ENCODE data around the gene MAPK6. TPM values are rescaled to one million over a fixed set of nuclear protein-coding genes. Genes with fewer than 3 reads are reported as not detected.
A peak's percentile ranks its signal among the peaks of the same experiment; 100 is the strongest.

MAPK6 gene
- total and polyA plus RNA-seq, 9 of the 15 experiments (the other 6 are each of a cell fraction or from before 2014, with no cell fraction given): 28.5 to 97.1 (median 74.0) TPM

DNA sequence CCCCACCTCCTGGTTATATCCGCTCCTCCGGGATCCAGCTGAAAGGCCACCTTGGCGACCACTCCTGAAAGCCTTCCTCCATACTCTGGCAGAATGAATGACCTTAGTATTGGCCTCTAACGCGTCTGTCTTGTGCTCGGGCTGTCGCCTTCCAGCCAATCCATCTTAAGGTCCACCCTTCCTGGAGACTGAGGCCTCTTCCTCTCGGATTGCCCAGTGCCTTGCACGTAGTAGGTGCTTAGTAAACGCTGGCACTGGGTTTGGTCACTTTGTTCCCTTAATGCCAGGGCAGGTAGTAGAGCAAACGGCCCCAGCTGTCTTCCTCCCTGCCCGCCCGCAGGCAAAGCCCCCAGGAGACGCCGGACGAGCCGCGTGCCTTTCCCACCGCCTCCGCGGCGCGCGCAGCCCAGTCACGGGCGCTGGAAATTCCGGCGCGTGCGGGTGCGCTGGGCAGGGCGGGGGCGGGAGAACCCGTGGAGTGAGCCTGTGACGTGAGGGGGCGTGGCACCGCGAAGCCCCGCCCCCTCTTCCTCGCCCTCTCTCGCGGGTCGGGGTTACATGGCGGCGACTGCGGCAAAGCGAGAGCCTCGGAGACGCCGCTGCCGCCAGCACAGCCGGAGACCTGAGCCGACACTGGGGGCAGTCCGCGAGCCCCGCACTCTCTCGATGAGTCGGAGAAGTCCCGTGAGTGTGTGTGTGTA, at the start of gene MAPK6 (continued):
- TF ChIP-seq ZBTB2 (IDR thresholded peaks at IDR 0.05): no peak
- TF ChIP-seq SRSF9 (IDR thresholded peaks at IDR 0.05; ENCODE audit: borderline replicate concordance, low read depth, low read length): no peak
- TF ChIP-seq ZNF449 (CRISPR knock-in tag; IDR thresholded peaks at IDR 0.05): no peak
- TF ChIP-seq STAT5B (CRISPR knock-in tag; IDR thresholded peaks at IDR 0.05): no peak
- no peak for TF ChIP-seq ZNF707 (CRISPR knock-in tag; conservative IDR thresholded peaks at IDR 0.05)
- TF ChIP-seq ZNF146 (CRISPR knock-in tag; IDR thresholded peaks at IDR 0.05; ENCODE audit: unreplicated experiment): no peak
- TF ChIP-seq, protein P1, sequence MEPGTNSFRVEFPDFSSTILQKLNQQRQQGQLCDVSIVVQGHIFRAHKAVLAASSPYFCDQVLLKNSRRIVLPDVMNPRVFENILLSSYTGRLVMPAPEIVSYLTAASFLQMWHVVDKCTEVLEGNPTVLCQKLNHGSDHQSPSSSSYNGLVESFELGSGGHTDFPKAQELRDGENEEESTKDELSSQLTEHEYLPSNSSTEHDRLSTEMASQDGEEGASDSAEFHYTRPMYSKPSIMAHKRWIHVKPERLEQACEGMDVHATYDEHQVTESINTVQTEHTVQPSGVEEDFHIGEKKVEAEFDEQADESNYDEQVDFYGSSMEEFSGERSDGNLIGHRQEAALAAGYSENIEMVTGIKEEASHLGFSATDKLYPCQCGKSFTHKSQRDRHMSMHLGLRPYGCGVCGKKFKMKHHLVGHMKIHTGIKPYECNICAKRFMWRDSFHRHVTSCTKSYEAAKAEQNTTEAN (CRISPR knock-in tag; IDR thresholded peaks at IDR 0.05): 0 out of 2 replicates have a peak, but pooled peaks have one; percentile 63
- peak; percentile 83 for TF ChIP-seq ZFX (CRISPR knock-in tag; IDR thresholded peaks at IDR 0.05)
- no peak for TF ChIP-seq NR4A1 (CRISPR knock-in tag; IDR thresholded peaks at IDR 0.05)
- peak; percentile 60 for TF ChIP-seq NR4A1 (tag; IDR thresholded peaks at IDR 0.05)
- TF ChIP-seq, protein P2, sequence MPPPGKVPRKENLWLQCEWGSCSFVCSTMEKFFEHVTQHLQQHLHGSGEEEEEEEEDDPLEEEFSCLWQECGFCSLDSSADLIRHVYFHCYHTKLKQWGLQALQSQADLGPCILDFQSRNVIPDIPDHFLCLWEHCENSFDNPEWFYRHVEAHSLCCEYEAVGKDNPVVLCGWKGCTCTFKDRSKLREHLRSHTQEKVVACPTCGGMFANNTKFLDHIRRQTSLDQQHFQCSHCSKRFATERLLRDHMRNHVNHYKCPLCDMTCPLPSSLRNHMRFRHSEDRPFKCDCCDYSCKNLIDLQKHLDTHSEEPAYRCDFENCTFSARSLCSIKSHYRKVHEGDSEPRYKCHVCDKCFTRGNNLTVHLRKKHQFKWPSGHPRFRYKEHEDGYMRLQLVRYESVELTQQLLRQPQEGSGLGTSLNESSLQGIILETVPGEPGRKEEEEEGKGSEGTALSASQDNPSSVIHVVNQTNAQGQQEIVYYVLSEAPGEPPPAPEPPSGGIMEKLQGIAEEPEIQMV (tag; conservative IDR thresholded peaks at IDR 0.05; ENCODE audit: low read depth): no peak
- TF ChIP-seq SMAD1 (IDR thresholded peaks at IDR 0.05; ENCODE audit: low read depth, low read length, partially characterized antibody): peak; percentile 61
- no peak; a peak in 1 of 4 replicates for TF ChIP-seq KDM1A (IDR thresholded peaks at IDR 0.05)
- peak; percentile 29; the same call in 1 of the 2 replicates for TF ChIP-seq ZBTB7A (IDR thresholded peaks at IDR 0.05; ENCODE audit: borderline replicate concordance, control insufficient read depth, low read depth, low read length)
- TF ChIP-seq ZNF277 (CRISPR knock-in tag; IDR thresholded peaks at IDR 0.05; ENCODE audit: borderline replicate concordance): no peak
- no peak for TF ChIP-seq SMARCC2 (IDR thresholded peaks at IDR 0.05; ENCODE audit: low read depth)
- TF ChIP-seq, protein P3, sequence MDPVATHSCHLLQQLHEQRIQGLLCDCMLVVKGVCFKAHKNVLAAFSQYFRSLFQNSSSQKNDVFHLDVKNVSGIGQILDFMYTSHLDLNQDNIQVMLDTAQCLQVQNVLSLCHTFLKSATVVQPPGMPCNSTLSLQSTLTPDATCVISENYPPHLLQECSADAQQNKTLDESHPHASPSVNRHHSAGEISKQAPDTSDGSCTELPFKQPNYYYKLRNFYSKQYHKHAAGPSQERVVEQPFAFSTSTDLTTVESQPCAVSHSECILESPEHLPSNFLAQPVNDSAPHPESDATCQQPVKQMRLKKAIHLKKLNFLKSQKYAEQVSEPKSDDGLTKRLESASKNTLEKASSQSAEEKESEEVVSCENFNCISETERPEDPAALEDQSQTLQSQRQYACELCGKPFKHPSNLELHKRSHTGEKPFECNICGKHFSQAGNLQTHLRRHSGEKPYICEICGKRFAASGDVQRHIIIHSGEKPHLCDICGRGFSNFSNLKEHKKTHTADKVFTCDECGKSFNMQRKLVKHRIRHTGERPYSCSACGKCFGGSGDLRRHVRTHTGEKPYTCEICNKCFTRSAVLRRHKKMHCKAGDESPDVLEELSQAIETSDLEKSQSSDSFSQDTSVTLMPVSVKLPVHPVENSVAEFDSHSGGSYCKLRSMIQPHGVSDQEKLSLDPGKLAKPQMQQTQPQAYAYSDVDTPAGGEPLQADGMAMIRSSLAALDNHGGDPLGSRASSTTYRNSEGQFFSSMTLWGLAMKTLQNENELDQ (CRISPR knock-in tag; IDR thresholded peaks at IDR 0.05; ENCODE audit: borderline replicate concordance): no peak

Measured in K562 (cell line).